GM12874 (cell line): ENCODE data around the gene PDRG1.

Experiments
- TF ChIP-seq, protein P1 (sequence below): IDR thresholded peaks from 2 replicates; pipeline ENCODE4 v1.5.1; 2011; ENCODE audit warnings: low read depth, mild to moderate bottlenecking, control low read depth, low read length, moderate library complexity; ENCODE audit not compliant: insufficient read depth

Gene PDRG1

DNA sequence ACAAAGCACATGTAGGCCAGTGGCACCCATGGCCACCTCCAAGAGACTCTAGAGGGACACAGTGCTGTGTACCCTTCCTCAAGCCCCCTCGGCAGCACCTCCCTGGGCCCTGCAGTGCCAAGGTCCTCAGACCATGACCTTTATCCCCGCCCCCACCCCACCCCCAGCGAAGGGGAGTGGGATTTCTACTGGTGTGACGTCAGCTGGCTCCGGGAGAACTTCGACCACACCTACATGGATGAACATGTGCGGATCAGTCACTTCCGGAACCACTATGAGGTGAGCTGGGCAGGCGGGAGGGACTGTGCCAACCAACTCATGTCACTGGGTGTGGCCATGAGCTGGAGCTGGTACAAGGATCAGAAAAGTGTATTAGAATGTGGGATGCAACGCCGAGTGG lies 43.4 kb downstream of the PDRG1 start:
- TF ChIP-seq, protein P1, sequence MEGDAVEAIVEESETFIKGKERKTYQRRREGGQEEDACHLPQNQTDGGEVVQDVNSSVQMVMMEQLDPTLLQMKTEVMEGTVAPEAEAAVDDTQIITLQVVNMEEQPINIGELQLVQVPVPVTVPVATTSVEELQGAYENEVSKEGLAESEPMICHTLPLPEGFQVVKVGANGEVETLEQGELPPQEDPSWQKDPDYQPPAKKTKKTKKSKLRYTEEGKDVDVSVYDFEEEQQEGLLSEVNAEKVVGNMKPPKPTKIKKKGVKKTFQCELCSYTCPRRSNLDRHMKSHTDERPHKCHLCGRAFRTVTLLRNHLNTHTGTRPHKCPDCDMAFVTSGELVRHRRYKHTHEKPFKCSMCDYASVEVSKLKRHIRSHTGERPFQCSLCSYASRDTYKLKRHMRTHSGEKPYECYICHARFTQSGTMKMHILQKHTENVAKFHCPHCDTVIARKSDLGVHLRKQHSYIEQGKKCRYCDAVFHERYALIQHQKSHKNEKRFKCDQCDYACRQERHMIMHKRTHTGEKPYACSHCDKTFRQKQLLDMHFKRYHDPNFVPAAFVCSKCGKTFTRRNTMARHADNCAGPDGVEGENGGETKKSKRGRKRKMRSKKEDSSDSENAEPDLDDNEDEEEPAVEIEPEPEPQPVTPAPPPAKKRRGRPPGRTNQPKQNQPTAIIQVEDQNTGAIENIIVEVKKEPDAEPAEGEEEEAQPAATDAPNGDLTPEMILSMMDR: no peak

- TF ChIP-seq, protein P1: no peak
These were observed 43.8 kb downstream of the PDRG1 start for GRCh38 chr20:31908016-31908415.

GRCh38 chr20:31907046-31907445 lies 44.8 kb downstream of the PDRG1 start:
- TF ChIP-seq, protein P1: no peak

DNA sequence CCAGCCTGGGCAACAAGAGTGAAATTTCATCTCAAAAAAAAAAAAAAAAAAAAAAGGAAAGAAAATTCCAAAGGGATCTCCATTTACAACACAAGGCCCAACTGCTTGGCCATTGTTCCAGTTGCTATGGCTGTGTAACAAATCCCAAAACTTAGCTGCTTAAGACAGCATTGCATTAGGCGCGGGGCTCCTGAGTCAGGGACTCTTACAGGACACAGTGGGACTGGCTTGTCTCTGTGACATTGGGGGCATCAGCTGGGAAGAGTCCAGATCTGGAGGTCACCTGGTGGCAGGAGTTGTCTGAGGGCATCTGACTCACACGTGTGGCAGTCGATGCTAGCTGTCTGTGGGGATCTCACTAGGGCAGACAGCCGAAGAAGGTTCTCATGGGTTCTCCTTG lies 45.8 kb downstream of the PDRG1 start:
- TF ChIP-seq, protein P1: no peak

- TF ChIP-seq, protein P1: no peak
These were observed 48.0 kb downstream of the PDRG1 start for GRCh38 chr20:31903627-31904386.

- TF ChIP-seq, protein P1: no peak
These were observed 50.2 kb downstream of the PDRG1 start for GRCh38 chr20:31901615-31902014.

DNA sequence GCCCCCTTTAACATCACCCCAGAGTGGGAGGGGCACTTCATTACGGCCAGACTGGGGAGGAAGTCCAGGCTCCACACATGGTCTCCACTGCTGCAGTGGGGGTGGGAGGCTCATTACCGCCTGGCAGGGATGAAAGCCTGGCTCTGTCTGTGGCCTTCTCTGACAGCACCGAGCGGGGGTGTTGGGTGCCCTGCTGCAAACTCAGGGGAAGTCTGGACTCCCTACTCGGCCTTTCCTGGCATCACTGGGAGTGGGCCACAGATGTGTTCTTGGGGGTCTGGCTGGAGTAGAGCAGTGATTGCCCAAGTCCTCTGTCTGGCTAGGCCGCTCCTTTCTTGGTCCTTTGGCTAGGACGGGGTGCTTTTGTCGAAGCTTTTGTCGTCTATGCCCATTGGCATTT lies 54.3 kb downstream of the PDRG1 start:
- TF ChIP-seq, protein P1: no peak
